Coronary artery (tissue), 2 donors: ENCODE data around the gene SMAD3.

ENCODE experiments used
- DNase-seq: peaks from one replicate; pipeline ENCODE4 v3.0.0-alpha.2; 2017; ENCODE audit warnings: low spot score
- H3K27ac ChIP-seq, 2 donors: fragments of 200-600 bp; sonication (generic); one replicate each; pipeline ENCODE4 v1.5.1; 2016 to 2019
- H3K4me3 ChIP-seq: fragments of 200-600 bp; sonication (generic); 2 replicates; pipeline ENCODE4 v1.5.1; 2016; ENCODE audit warnings: mild to moderate bottlenecking, moderate library complexity
- TF ChIP-seq, protein P1 (sequence below): fragments of 200-600 bp; sonication (generic); IDR thresholded peaks from one replicate; pipeline ENCODE4 v1.5.1; 2019; ENCODE audit warnings: antibody characterized with exemption

SMAD3 gene

DNA sequence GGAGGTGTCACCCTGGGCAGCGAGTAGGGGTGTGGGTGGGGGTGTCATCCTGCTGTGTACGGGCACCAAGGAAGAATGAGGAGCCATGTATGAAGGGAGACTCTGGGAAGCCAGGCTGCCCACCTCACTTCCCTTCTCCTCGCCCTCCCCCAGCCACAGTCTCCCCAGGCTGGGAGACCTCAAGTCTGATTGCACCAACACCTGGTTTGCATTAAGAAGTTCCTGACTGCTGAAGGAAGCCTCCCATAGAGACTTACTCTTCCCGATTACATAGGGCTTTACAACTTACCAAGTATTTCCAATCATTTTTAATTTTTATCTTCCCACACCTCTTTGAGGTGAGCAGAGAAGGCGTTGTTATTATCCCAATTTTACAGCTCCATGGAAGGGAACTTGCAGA is 29.5 kb upstream of the SMAD3 start:
- no peak overlapping the region for H3K4me3 ChIP-seq
- DNase-seq, result no peak
- TF ChIP-seq, protein P1, sequence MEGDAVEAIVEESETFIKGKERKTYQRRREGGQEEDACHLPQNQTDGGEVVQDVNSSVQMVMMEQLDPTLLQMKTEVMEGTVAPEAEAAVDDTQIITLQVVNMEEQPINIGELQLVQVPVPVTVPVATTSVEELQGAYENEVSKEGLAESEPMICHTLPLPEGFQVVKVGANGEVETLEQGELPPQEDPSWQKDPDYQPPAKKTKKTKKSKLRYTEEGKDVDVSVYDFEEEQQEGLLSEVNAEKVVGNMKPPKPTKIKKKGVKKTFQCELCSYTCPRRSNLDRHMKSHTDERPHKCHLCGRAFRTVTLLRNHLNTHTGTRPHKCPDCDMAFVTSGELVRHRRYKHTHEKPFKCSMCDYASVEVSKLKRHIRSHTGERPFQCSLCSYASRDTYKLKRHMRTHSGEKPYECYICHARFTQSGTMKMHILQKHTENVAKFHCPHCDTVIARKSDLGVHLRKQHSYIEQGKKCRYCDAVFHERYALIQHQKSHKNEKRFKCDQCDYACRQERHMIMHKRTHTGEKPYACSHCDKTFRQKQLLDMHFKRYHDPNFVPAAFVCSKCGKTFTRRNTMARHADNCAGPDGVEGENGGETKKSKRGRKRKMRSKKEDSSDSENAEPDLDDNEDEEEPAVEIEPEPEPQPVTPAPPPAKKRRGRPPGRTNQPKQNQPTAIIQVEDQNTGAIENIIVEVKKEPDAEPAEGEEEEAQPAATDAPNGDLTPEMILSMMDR, result no peak

DNA sequence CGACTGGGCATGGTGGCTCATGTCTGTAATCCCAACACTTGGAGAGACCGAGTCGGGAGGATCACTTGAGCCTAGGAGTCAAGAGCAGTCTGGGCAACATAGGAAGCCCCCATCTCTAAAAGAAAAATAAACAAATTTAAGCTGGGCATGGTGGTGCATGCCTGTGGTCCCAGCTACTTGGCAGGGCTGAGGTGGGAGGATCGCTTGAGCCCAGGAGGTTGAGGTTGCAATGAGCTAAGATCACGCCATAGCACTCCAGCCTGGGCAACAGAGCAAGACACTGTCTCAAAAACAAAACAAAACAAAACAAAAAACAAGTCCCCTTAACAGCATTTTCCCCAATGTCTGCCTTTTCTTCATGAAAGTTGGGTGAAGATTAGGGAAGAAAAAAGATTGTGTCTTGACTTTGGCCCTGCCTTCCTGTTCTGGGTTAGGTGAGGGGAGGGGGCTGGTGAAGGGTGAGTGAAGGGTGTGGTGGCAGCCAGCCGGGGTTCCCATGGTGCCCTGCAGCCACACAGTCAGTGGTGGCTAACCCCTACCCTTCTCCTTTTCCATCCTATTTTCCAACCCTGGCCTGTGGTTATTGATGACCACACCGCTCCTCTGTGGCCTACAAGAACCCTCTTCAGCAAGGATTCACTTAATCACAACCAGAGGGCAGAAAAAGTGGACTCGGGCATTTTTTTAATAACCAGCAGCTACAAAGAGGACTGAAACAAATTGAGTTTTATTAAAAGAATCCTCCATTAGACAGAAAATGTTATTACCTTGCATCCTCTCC is 28.4 kb upstream of the SMAD3 start:
- Histone ChIP-seq H3K4me3 (no peak overlapping the region), H3K27ac (no peak overlapping the region)
- TF ChIP-seq, protein P1, result no peak
- no peak for DNase-seq

More for the DNA sequence above, 29.5 kb upstream of the SMAD3 start:
- no peak overlapping the region for H3K27ac ChIP-seq

DNA sequence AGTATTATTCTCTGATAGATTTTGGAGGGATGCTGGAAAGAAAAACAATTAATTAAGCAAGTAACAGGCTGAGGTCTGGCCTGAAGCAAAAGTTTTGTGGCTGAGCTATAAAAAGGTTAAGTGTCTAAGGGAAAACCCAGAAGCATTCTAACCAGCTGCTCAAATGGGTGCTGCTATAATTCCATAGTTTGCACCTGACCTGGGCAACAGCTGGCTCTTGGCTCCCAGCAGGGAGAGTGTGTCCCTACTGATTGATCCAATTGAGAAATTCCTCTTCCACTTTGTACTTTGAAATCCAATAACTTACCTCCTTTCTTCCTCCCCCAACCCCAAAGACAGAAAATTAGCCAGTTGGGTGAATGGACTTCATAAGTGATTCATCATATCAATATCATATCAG is 27.7 kb upstream of the SMAD3 start:
- TF ChIP-seq, protein P1, result no peak
- no peak overlapping the region for H3K27ac ChIP-seq

DNA sequence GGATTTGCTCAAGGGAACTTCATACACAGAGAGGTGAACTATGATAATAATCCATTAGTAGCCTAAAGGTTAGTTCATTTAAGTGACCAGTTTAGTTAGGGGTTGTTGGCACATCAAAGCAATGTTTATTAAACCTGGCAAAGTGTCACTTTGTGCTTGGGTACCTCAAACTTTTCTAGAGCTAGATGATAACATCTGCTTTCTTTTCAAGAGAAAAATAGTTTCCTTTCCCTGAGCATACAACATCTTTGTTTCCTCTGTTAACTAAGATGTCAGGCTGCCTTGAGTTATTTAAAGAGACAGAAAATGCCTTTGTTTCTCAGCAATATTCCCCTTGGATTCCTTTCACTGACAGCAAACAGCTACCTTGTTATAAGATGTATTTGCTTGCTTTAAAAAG is 26.7 kb upstream of the SMAD3 start:
- H3K4me3 ChIP-seq, result no peak overlapping the region
- no peak overlapping the region for H3K27ac ChIP-seq
- TF ChIP-seq, protein P1, result no peak
- DNase-seq, result no peak

More for the DNA sequence above, 27.7 kb upstream of the SMAD3 start:
- H3K4me3 ChIP-seq, result no peak overlapping the region
- DNase-seq, result no peak

DNA sequence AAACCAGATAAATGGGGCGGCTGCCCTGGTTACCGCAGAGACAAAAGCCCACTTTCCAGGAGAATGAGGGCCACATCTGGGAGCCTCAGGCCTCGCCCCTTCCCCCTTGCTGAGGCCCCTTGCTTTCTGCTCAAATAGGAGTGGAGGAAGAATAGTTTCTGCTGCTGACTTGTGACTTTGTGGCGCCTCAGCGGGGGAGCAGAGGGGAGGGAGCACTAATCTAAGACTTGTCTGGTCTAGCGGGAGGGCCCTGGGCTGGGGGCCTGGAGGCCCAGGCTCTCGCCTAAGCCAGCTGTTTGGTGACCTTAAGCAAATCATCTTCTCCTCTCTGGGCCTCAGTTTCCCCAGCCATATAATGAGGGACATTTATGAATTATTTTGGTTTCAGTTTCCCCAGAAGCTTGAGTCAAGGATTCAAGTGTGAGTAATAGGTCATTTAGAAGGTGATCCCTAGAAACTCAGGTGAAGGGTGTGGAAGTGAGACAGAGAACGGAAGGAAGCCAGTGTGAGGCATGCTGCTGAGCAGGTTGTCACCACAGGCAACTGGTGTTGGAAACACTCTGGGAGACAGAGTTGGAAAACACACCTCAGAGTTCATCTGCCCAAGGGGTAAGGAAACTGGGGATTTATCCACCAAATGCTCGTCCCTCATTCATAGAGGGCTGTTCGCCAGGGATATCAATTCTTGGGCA is 25.9 kb upstream of the SMAD3 start:
- DNase-seq, result no peak
- Histone ChIP-seq H3K27ac (no peak overlapping the region), H3K4me3 (no peak overlapping the region)
- TF ChIP-seq, protein P1, result no peak

DNA sequence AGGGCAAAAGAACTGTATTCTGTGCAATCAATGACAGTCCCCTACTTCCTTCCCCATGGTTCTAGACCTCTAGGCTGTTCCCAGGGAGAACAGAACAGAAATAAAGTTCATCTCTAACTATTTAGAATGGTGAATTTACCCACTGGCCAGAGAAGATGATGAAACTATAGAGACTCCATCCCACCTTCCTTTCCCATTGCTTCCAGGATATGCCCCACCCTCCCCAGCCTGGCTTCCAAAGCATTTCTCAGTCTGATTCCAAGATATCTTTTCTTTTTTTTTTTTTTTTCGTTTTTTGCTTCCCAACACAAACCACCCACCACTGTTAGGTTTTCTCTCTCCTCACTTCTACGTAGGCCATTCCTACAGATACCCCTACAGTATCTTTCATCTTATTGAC is 25.1 kb upstream of the SMAD3 start:
- TF ChIP-seq, protein P1, result no peak
- no peak overlapping the region for H3K4me3 ChIP-seq
- H3K27ac ChIP-seq, result no peak overlapping the region
- no peak for DNase-seq
